ENCODE data around the gene SPACA4. TPM values are rescaled to one million over a fixed set of nuclear protein-coding genes. Genes with fewer than 3 reads are reported as not detected.

Gene SPACA4
- total RNA-seq, 1 experiment from 2014 or later: not detected

DNA sequence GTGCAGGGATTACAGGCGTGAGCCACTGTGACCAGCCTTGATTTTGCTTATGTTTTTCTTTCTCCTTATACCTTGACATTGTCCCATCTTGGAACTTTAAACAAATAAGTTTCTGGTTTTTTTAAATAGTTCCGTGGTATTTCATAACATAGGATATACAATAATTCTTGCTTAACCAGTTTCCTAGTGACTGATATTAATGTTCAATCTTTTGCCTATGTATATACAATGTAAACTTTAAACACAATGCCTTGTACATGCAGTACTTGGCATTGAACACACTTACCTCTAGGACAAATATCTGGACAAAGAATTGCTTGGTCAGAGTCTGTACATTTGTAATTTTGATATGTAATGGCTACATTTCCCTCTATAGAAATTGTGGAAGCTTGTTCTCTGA is 24.4 kb upstream of the SPACA4 start:
- H2AK5ac ChIP-seq (ENCODE audit: insufficient read length, low read length): no peak overlapping the region
- Mint-ChIP-seq H3K36me3 (ENCODE audit: insufficient read depth in 1 of 3, low read depth in 3 of 3) (no peaks in the 10 kb centered on the region; a peak in 1 of 7 replicates), H3K27ac (no peak overlapping the region), H3K9me3 (peaks cover 3 to 4% of the 10 kb centered on the region in 2 experiments; a peak in 4 of 5 replicates), H3K27me3 (ENCODE audit: low read depth) (peaks cover 16% of the 10 kb centered on the region), H3K4me3 (no peak overlapping the region), H3K4me1 (peaks cover 4% of the 10 kb centered on the region in 2 experiments)
- H3K23ac ChIP-seq (ENCODE audit: insufficient read length, low read depth, low read length): no peak overlapping the region
- H3K9me3 ChIP-seq (ENCODE audit: control insufficient read depth, low read depth, low read length): no peaks in the 10 kb centered on the region
- no peaks in the 10 kb centered on the region for H3K27me3 ChIP-seq (ENCODE audit: insufficient read depth, low read length)
- no peaks in the 10 kb centered on the region for H4K20me1 ChIP-seq (ENCODE audit: control insufficient read depth, insufficient read depth, insufficient read length)
- no peak overlapping the region for H3K14ac ChIP-seq (ENCODE audit: insufficient read depth, low read length)
- no peak overlapping the region for H4K8ac ChIP-seq (replicated peaks; ENCODE audit: insufficient read length, low read depth, low read length)
- H2BK12ac ChIP-seq (ENCODE audit: insufficient read length, low read depth, low read length): no peak overlapping the region
- no peaks in the 10 kb centered on the region for H3K4me1 ChIP-seq (ENCODE audit: insufficient read depth, low read length)
- no peak overlapping the region for H3K9ac ChIP-seq (ENCODE audit: extremely low read depth, insufficient read length, low read length)
- no peaks in the 10 kb centered on the region for H3K79me1 ChIP-seq (ENCODE audit: insufficient read depth, low read depth, low read length, poor library complexity, severe bottlenecking)
- TF ChIP-seq, protein P1, sequence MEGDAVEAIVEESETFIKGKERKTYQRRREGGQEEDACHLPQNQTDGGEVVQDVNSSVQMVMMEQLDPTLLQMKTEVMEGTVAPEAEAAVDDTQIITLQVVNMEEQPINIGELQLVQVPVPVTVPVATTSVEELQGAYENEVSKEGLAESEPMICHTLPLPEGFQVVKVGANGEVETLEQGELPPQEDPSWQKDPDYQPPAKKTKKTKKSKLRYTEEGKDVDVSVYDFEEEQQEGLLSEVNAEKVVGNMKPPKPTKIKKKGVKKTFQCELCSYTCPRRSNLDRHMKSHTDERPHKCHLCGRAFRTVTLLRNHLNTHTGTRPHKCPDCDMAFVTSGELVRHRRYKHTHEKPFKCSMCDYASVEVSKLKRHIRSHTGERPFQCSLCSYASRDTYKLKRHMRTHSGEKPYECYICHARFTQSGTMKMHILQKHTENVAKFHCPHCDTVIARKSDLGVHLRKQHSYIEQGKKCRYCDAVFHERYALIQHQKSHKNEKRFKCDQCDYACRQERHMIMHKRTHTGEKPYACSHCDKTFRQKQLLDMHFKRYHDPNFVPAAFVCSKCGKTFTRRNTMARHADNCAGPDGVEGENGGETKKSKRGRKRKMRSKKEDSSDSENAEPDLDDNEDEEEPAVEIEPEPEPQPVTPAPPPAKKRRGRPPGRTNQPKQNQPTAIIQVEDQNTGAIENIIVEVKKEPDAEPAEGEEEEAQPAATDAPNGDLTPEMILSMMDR (conservative IDR thresholded peaks at IDR 0.05): no peak
- no peak overlapping the region for H3K4ac ChIP-seq (ENCODE audit: low read depth, low read length)
- H3K23me2 ChIP-seq (ENCODE audit: insufficient read length, low read depth, low read length, poor library complexity, severe bottlenecking): no peaks in the 10 kb centered on the region
- H4K91ac ChIP-seq (ENCODE audit: insufficient read length, low read depth, low read length): no peak overlapping the region
- no peaks in the 10 kb centered on the region for H3K79me2 ChIP-seq (ENCODE audit: insufficient read depth, low read length)
- no peak overlapping the region for H3K56ac ChIP-seq (ENCODE audit: insufficient read length, low read depth, low read length)
- no peak overlapping the region for H2BK15ac ChIP-seq (ENCODE audit: low read depth, low read length)
- H2AFZ ChIP-seq (ENCODE audit: low read length): no peak overlapping the region
- H4K5ac ChIP-seq (ENCODE audit: insufficient read length, low read depth, low read length): no peak overlapping the region
- H2BK20ac ChIP-seq (ENCODE audit: low read depth, low read length, poor library complexity, severe bottlenecking): no peak overlapping the region
- no peak overlapping the region for H2BK5ac ChIP-seq (ENCODE audit: insufficient read length, low read length)
- no peak overlapping the region for H3K27ac ChIP-seq (ENCODE audit: insufficient read length, low read depth, low read length)
- H3K4me2 ChIP-seq (ENCODE audit: insufficient read depth, insufficient read length, low read length): no peak overlapping the region
- H3K18ac ChIP-seq (ENCODE audit: insufficient read length, low read depth, low read length): no peak overlapping the region
- no CpG with 5 or more reads among the region's 2 CpGs for WGBS (ENCODE audit: extremely low coverage, insufficient read length, low lambda C conversion rate)
- no peak for DNase-seq
- no peak overlapping the region for H3T11ph ChIP-seq (ENCODE audit: low read length)
- no peak overlapping the region for H2BK120ac ChIP-seq (ENCODE audit: low read depth, low read length, poor library complexity, severe bottlenecking)
